ENCODE results near the gene FSD2. TPM values are rescaled to one million over a fixed set of nuclear protein-coding genes. Genes with fewer than 3 reads are reported as not detected.
A peak's percentile ranks its signal among the peaks of the same experiment; 100 is the strongest.
"Not testable (repeated sequence)": the region's sequence is repeated elsewhere in the genome, so short reads cannot be mapped to it uniquely, and the experiment has no call there.

Gene FSD2
- total RNA-seq, 2 donors from 2014 or later: not detected

GRCh38 chr15:82839136-82839535 lies 33.3 kb upstream of the FSD2 start:
- DNase-seq (ENCODE audit: low spot score) (no peak), ATAC-seq (no peak)
- Mint-ChIP-seq H3K27ac (no peak overlapping the region), H3K4me1 (ENCODE audit: low read depth in 2 of 2) (peaks cover 0 to 11% of the 10 kb centered on the region in 2 donors), H3K9me3 (no peaks in the 10 kb centered on the region), H3K4me3 (no peak overlapping the region), H3K36me3 (peaks cover 15% of the 10 kb centered on the region), H3K27me3 (no peaks in the 10 kb centered on the region)

GRCh38 chr15:82838096-82838735 lies 32.3 kb upstream of the FSD2 start:
- no peak for DNase-seq (ENCODE audit: low spot score)
- no peak for ATAC-seq
- Mint-ChIP-seq H3K36me3 (peaks cover 18% of the 10 kb centered on the region), H3K4me1 (ENCODE audit: low read depth in 2 of 2) (peaks cover 2 to 12% of the 10 kb centered on the region in 2 donors), H3K4me3 (no peak overlapping the region), H3K27ac (no peak overlapping the region), H3K27me3 (no peaks in the 10 kb centered on the region), H3K9me3 (no peaks in the 10 kb centered on the region)

GRCh38 chr15:82835391-82835917 lies 29.6 kb upstream of the FSD2 start:
- Mint-ChIP-seq H3K4me3 (no peak overlapping the region), H3K9me3 (no peaks in the 10 kb centered on the region), H3K4me1 (ENCODE audit: low read depth in 2 of 2) (peaks cover 27 to 31% of the 10 kb centered on the region in 2 donors), H3K27ac (no peak overlapping the region), H3K27me3 (no peaks in the 10 kb centered on the region), H3K36me3 (peaks cover 39% of the 10 kb centered on the region)
- DNase-seq (ENCODE audit: low spot score) (no peak), ATAC-seq (peak in 1 of 2 donors; percentile 46)

GRCh38 chr15:82833362-82833682 lies 27.5 kb upstream of the FSD2 start:
- Mint-ChIP-seq H3K4me3 (peak overlapping the region; percentile 84), H3K4me1 (ENCODE audit: low read depth in 2 of 2) (peaks cover 39 to 40% of the 10 kb centered on the region in 2 donors), H3K9me3 (no peaks in the 10 kb centered on the region), H3K27me3 (no peaks in the 10 kb centered on the region), H3K36me3 (peaks cover 51% of the 10 kb centered on the region), H3K27ac (peak overlapping the region; percentile 80 to 91)
- no peak for ATAC-seq
- no peak for DNase-seq (ENCODE audit: low spot score)

- peak; percentile 64 to 81 for ATAC-seq
- Mint-ChIP-seq H3K36me3 (peaks cover 53% of the 10 kb centered on the region), H3K27me3 (no peaks in the 10 kb centered on the region), H3K27ac (peak overlapping the region; percentile 80 to 91), H3K9me3 (no peaks in the 10 kb centered on the region), H3K4me1 (ENCODE audit: low read depth in 2 of 2) (peaks cover 41 to 45% of the 10 kb centered on the region in 2 donors), H3K4me3 (peak overlapping the region; percentile 84)
- DNase-seq (ENCODE audit: low spot score): no peak
Observed at GRCh38 chr15:82832601-82833361, 26.9 kb upstream of the FSD2 start.

- H3K27ac Mint-ChIP-seq: peak overlapping the region; percentile 80 to 91
- no peak for DNase-seq (ENCODE audit: low spot score)
- H3K4me3 Mint-ChIP-seq: peak overlapping the region; percentile 84
- peaks cover 41 to 47% of the 10 kb centered on the region in 2 donors for H3K4me1 Mint-ChIP-seq (ENCODE audit: low read depth in 2 of 2)
- H3K36me3 Mint-ChIP-seq: peaks cover 50% of the 10 kb centered on the region
- peak in 1 of 2 donors; percentile 16 for ATAC-seq
- no peaks in the 10 kb centered on the region for H3K9me3 Mint-ChIP-seq
- H3K27me3 Mint-ChIP-seq: no peaks in the 10 kb centered on the region
Observed at GRCh38 chr15:82831894-82832600, 26.2 kb upstream of the FSD2 start.

- no peak overlapping the region for H3K4me3 Mint-ChIP-seq
- no peak for ATAC-seq
- H3K27me3 Mint-ChIP-seq: no peaks in the 10 kb centered on the region
- peaks cover 51% of the 10 kb centered on the region for H3K36me3 Mint-ChIP-seq
- H3K9me3 Mint-ChIP-seq: no peaks in the 10 kb centered on the region
- no peak overlapping the region for H3K27ac Mint-ChIP-seq
- DNase-seq (ENCODE audit: low spot score): no peak
- H3K4me1 Mint-ChIP-seq (ENCODE audit: low read depth in 2 of 2): peaks cover 34 to 47% of the 10 kb centered on the region in 2 donors
Observed at GRCh38 chr15:82830427-82831173, 24.7 kb upstream of the FSD2 start.

GRCh38 chr15:82829234-82829633 lies 23.4 kb upstream of the FSD2 start:
- H3K4me3 Mint-ChIP-seq: no peak overlapping the region
- no peaks in the 10 kb centered on the region for H3K9me3 Mint-ChIP-seq
- H3K27me3 Mint-ChIP-seq: no peaks in the 10 kb centered on the region
- no peak for ATAC-seq
- peaks cover 34 to 47% of the 10 kb centered on the region in 2 donors for H3K4me1 Mint-ChIP-seq (ENCODE audit: low read depth in 2 of 2)
- peak overlapping the region; percentile 64 to 74 for H3K27ac Mint-ChIP-seq
- H3K36me3 Mint-ChIP-seq: peaks cover 51% of the 10 kb centered on the region
- no peak for DNase-seq (ENCODE audit: low spot score)

- no peaks in the 10 kb centered on the region for H3K9me3 Mint-ChIP-seq
- peak overlapping the region; percentile 5 for H3K4me3 Mint-ChIP-seq
- no peaks in the 10 kb centered on the region for H3K27me3 Mint-ChIP-seq
- peaks cover 47% of the 10 kb centered on the region for H3K36me3 Mint-ChIP-seq
- DNase-seq (ENCODE audit: low spot score) (no peak), ATAC-seq (peak; percentile 74 to 79)
- H3K27ac Mint-ChIP-seq: peak overlapping the region; percentile 64 to 74
- H3K4me1 Mint-ChIP-seq (ENCODE audit: low read depth in 2 of 2): peaks cover 31 to 43% of the 10 kb centered on the region in 2 donors
Observed at GRCh38 chr15:82828075-82828474, 22.2 kb upstream of the FSD2 start.

- Mint-ChIP-seq H3K4me1 (ENCODE audit: low read depth in 2 of 2) (peaks cover 5 to 18% of the 10 kb centered on the region in 2 donors), H3K9me3 (no peaks in the 10 kb centered on the region), H3K4me3 (no peak overlapping the region), H3K27me3 (no peaks in the 10 kb centered on the region), H3K27ac (no peak overlapping the region), H3K36me3 (peaks cover 31% of the 10 kb centered on the region)
- ATAC-seq (no peak), DNase-seq (ENCODE audit: low spot score) (no peak)
Observed at GRCh38 chr15:82823049-82823448, 17.2 kb upstream of the FSD2 start.

- not testable (repeated sequence) for H3K9me3 Mint-ChIP-seq; ATAC-seq; DNase-seq (ENCODE audit: low spot score); H3K4me3 Mint-ChIP-seq; H3K27me3 Mint-ChIP-seq; H3K27ac Mint-ChIP-seq
- H3K36me3 Mint-ChIP-seq: peaks cover 33% of the 10 kb centered on the region
- peaks cover 5 to 14% of the 10 kb centered on the region in 2 donors for H3K4me1 Mint-ChIP-seq (ENCODE audit: low read depth in 2 of 2)
Observed at GRCh38 chr15:82821851-82822250, 16.0 kb upstream of the FSD2 start.

GRCh38 chr15:82821396-82821795 lies 15.5 kb upstream of the FSD2 start:
- peaks cover 7 to 14% of the 10 kb centered on the region in 2 donors for H3K4me1 Mint-ChIP-seq (ENCODE audit: low read depth in 2 of 2)
- ATAC-seq; H3K9me3 Mint-ChIP-seq; H3K27ac Mint-ChIP-seq; H3K27me3 Mint-ChIP-seq; DNase-seq (ENCODE audit: low spot score); H3K4me3 Mint-ChIP-seq: not testable (repeated sequence)
- peaks cover 35% of the 10 kb centered on the region for H3K36me3 Mint-ChIP-seq

- DNase-seq (ENCODE audit: low spot score) (no peak), ATAC-seq (no peak)
- H3K27me3 Mint-ChIP-seq: no peaks in the 10 kb centered on the region
- no peak overlapping the region for H3K4me3 Mint-ChIP-seq
- H3K36me3 Mint-ChIP-seq: peaks cover 37% of the 10 kb centered on the region
- no peaks in the 10 kb centered on the region for H3K9me3 Mint-ChIP-seq
- H3K27ac Mint-ChIP-seq: no peak overlapping the region
- peaks cover 14 to 15% of the 10 kb centered on the region in 2 donors for H3K4me1 Mint-ChIP-seq (ENCODE audit: low read depth in 2 of 2)
Observed at GRCh38 chr15:82820128-82820527, 14.3 kb upstream of the FSD2 start.
